SK-N-MC (cell line): Measurements from ENCODE around the gene NEUROD4.

Experiments used
- EZH2 ChIP-seq: fragments of 200-600 bp; sonication (generic); IDR thresholded peaks from one replicate; pipeline ENCODE4 v1.6.1; 2017; ENCODE audit warnings: antibody characterized with exemption
- FOXP2 ChIP-seq: optimal IDR thresholded peaks from 2 replicates; pipeline ENCODE3; 2011; ENCODE audit warnings: mild to moderate bottlenecking, moderate library complexity; ENCODE audit not compliant: insufficient read depth; ENCODE audit errors: extremely low read length, control extremely low read depth
- POLR2AphosphoS5 ChIP-seq: IDR thresholded peaks from 2 replicates; pipeline ENCODE4 v1.6.1; 2012; ENCODE audit warnings: mild to moderate bottlenecking, low read depth, low read length, borderline replicate concordance

- TF ChIP-seq POLR2AphosphoS5 = no peak
- no peak for TF ChIP-seq EZH2
- TF ChIP-seq FOXP2 = no peak
Observed at GRCh38 chr12:54998958-54999510, 20.7 kb upstream of the NEUROD4 start.
